ENCODE results near the gene TNNI3K.

TNNI3K gene

GRCh38 chr1:74430342-74430934 lies 195.3 kb downstream of the TNNI3K start:
- no peak for DNase-seq (ENCODE audit: extremely low read depth, low read depth)
- TF ChIP-seq CTCF (IDR thresholded peaks at IDR 0.05; ENCODE audit: low read depth, low read length): no peak

GRCh38 chr1:74431531-74431930 lies 196.3 kb downstream of the TNNI3K start:
- no peak for DNase-seq (ENCODE audit: extremely low read depth, low read depth)
- no peak for TF ChIP-seq CTCF (IDR thresholded peaks at IDR 0.05; ENCODE audit: low read depth, low read length)

GRCh38 chr1:74432325-74432724 lies 197.1 kb downstream of the TNNI3K start:
- no peak for DNase-seq (ENCODE audit: extremely low read depth, low read depth)
- TF ChIP-seq CTCF (IDR thresholded peaks at IDR 0.05; ENCODE audit: low read depth, low read length): no peak

- no peak for DNase-seq (ENCODE audit: extremely low read depth, low read depth)
- TF ChIP-seq CTCF (IDR thresholded peaks at IDR 0.05; ENCODE audit: low read depth, low read length): no peak
Observed at GRCh38 chr1:74434321-74434720, 199.1 kb downstream of the TNNI3K start.

- no peak for TF ChIP-seq CTCF (IDR thresholded peaks at IDR 0.05; ENCODE audit: low read depth, low read length)
- no peak for DNase-seq (ENCODE audit: extremely low read depth, low read depth)
Observed at GRCh38 chr1:74436078-74436477, 200.9 kb downstream of the TNNI3K start.

- no peak for DNase-seq (ENCODE audit: extremely low read depth, low read depth)
- TF ChIP-seq CTCF (IDR thresholded peaks at IDR 0.05; ENCODE audit: low read depth, low read length): no peak
Observed at GRCh38 chr1:74437035-74437434, 201.8 kb downstream of the TNNI3K start.

- no peak for TF ChIP-seq CTCF (IDR thresholded peaks at IDR 0.05; ENCODE audit: low read depth, low read length)
Observed at GRCh38 chr1:74452035-74452434, 216.8 kb downstream of the TNNI3K start.

More at GRCh38 chr1:74452035-74452434, 216.8 kb downstream of the TNNI3K start:
- DNase-seq (ENCODE audit: extremely low read depth, low read depth): no peak

Data from AG09319 (cell line).